GM12878 (cell line): ENCODE data around the gene FILIP1L. TPM values are rescaled to one million over a fixed set of nuclear protein-coding genes. Genes with fewer than 3 reads are reported as not detected.

Experiments used
- ATAC-seq: fragments of 200-7000 bp; cut with Tn5 transposase; 3 replicates; pipeline ENCODE4 v1.9.1; 2020; ENCODE audit warnings: mild to moderate bottlenecking, moderate library complexity
- BruUV-seq: library from RNA; stranded (reverse); fragments of 400-500 nt; replicated peaks from 2 replicates; lab custom pipeline; 2021; lab: Mats Ljungman, UMichigan
- CTCF ChIA-PET: fragments of 300-600 bp; sonication (Branson Sonifier 250); formaldehyde crosslinking; extraction: SDS; loops from one replicate; lab custom pipeline; 2021; ENCODE audit warnings: inconsistent platforms; lab: Yijun Ruan, JAX
- POLR2A ChIA-PET: fragments of 350-600 bp; formaldehyde crosslinking; extraction: SDS; loops from one replicate; lab custom pipeline; 2021; ENCODE audit warnings: inconsistent platforms; lab: Charles Lee
- RAD21 ChIA-PET: fragments of 300-600 bp; sonication (Branson Sonifier 250); formaldehyde crosslinking; loops from one replicate; lab custom pipeline; 2023; ENCODE audit warnings: antibody characterized with exemption; ENCODE audit not compliant: unreplicated experiment; lab: Charles Lee
- SMC1A ChIA-PET: fragments of 300-600 bp; sonication (Branson Sonifier 250); formaldehyde crosslinking; loops from one replicate; lab custom pipeline; 2023; ENCODE audit not compliant: unreplicated experiment, uncharacterized antibody; lab: Charles Lee
- DNase-seq: peaks from one replicate; pipeline ENCODE4 v3.0.0-alpha.2; 2011; ENCODE audit warnings: low read depth, low spot score
- FAIRE-seq: peaks from 3 replicates; lab custom pipeline; 2011; peaks lifted over from hg19 to GRCh38; lab: Jason Lieb, UNC
- H2AFZ ChIP-seq: 2 replicates; pipeline ENCODE4 v1.6.0; 2011; ENCODE audit warnings: low read depth, low read length, control low read depth; ENCODE audit not compliant: control insufficient read depth
- H3K27ac ChIP-seq: 2 replicates; pipeline ENCODE4 v1.5.1; 2011; ENCODE audit warnings: control low read depth; ENCODE audit not compliant: control insufficient read depth, insufficient read depth
- H3K27me3 ChIP-seq, 2 experiments: replicated peaks in 1 of 2; 2 replicates each; pipeline versions ENCODE4 v1.6.0 to v1.6.1; 2011; ENCODE audit warnings: low read length in 1 of 2; ENCODE audit not compliant: control insufficient read depth in 2 of 2, insufficient read depth in 2 of 2
- H3K36me3 ChIP-seq, 2 experiments: 2 replicates each; pipeline ENCODE4 v1.5.1; 2011; ENCODE audit warnings: low read length in 1 of 2; ENCODE audit not compliant: control insufficient read depth in 2 of 2, insufficient read depth in 2 of 2
- H3K4me1 ChIP-seq: 2 replicates; pipeline ENCODE4 v1.6.1; 2011; ENCODE audit warnings: mild to moderate bottlenecking, low read length, moderate library complexity, mixed read lengths; ENCODE audit not compliant: control insufficient read depth, insufficient read depth
- H3K4me2 ChIP-seq: 2 replicates; pipeline ENCODE4 v1.6.0; 2011; ENCODE audit warnings: control low read depth; ENCODE audit not compliant: control insufficient read depth, insufficient read depth
- H3K4me3 ChIP-seq: fragments of 200-600 bp; sonication (generic); 2 replicates; pipeline ENCODE4 v1.5.1; 2016
- H3K79me2 ChIP-seq: 2 replicates; pipeline ENCODE4 v1.6.0; 2011; ENCODE audit warnings: low read length; ENCODE audit not compliant: control insufficient read depth, insufficient read depth
- H3K9ac ChIP-seq: 2 replicates; pipeline ENCODE4 v1.8.0; 2011; ENCODE audit warnings: low read length, control low read depth, mixed read lengths; ENCODE audit not compliant: control insufficient read depth, insufficient read depth
- H3K9me3 ChIP-seq: replicated peaks from 3 replicates; pipeline ENCODE4 v1.5.1; 2011; ENCODE audit warnings: mild to moderate bottlenecking, low read length; ENCODE audit not compliant: control insufficient read depth, insufficient read depth
- H4K20me1 ChIP-seq: 2 replicates; pipeline ENCODE4 v1.6.0; 2011; ENCODE audit not compliant: control insufficient read depth, insufficient read depth
- ATF3 ChIP-seq: IDR thresholded peaks from 2 replicates; pipeline ENCODE4 v1.6.1; 2011; ENCODE audit warnings: low read depth, mild to moderate bottlenecking, low read length, moderate library complexity, borderline replicate concordance; ENCODE audit errors: extremely low read depth
- BACH1 ChIP-seq: fragments of 450-650 bp; IDR thresholded peaks from 2 replicates; pipeline ENCODE4 v1.6.1; 2017; ENCODE audit warnings: mild to moderate bottlenecking, borderline replicate concordance
- CBFB ChIP-seq: IDR thresholded peaks from 2 replicates; pipeline ENCODE4 v1.6.1; 2016; ENCODE audit warnings: antibody characterized with exemption, low read depth
- PAX8 ChIP-seq: fragments of 450-650 bp; IDR thresholded peaks from 2 replicates; pipeline ENCODE4 v1.6.1; 2017; ENCODE audit warnings: mild to moderate bottlenecking, moderate library complexity
- ZZZ3 ChIP-seq: IDR thresholded peaks from 2 replicates; pipeline ENCODE4 v1.6.1; 2011; ENCODE audit warnings: low read depth; ENCODE audit not compliant: control insufficient read depth, insufficient read length
- WGBS: methylation state at CpG from one replicate; pipeline ENCODE4 v1.1.6; 2016; ENCODE audit warnings: low lambda C conversion rate; ENCODE audit not compliant: insufficient replicate concordance, insufficient coverage; ENCODE audit errors: missing lambda C conversion rate; 5-methylcytosine and 5-hydroxymethylcytosine counted together
- in situ Hi-C: fragments of 300-500 bp; cut with MboI; formaldehyde crosslinking; loops from 9 replicates; pipeline ENCODE4 v1.14.3; 2018; ENCODE audit warnings: mixed read lengths
- intact Hi-C: fragments of 100-400 bp; cut with micrococcal nuclease; formaldehyde crosslinking; loops from one replicate; pipeline ENCODE4 v1.14.2; 2022; ENCODE audit not compliant: unreplicated experiment
- polyA plus RNA-seq, 11 experiments: library from polyadenylated mRNA; depleted of rRNA in 4 of 11; unstranded in 6 of 11; stranded (reverse) in 5 of 11; fragments of >200 nt; fragmentation: Nextera tagmentation in 4 of 11; fragmentation: Illumina TruSeq in 1 of 11; extraction: Ambion mirVana in 4 of 11; extraction: Trizol in 1 of 11; gene quantifications; 1 replicate in 1 of 11; 2 replicates in 10 of 11; pipeline versions ENCODE4 v1.2.1 to v1.2.3, GENCODE V29; 2011 to 2016; ENCODE audit warnings: inconsistent platforms in 2 of 11, missing spikeins in 2 of 11, low read depth in 1 of 11
- total RNA-seq, 4 experiments: library from RNA; depleted of rRNA in 3 of 4; stranded (reverse); fragments of >200 nt in 3 of 4; fragmentation: Illumina TruSeq in 1 of 4; extraction: Trizol in 1 of 4; gene quantifications; 2 replicates each; pipeline versions ENCODE4 v1.2.1 to v1.2.3, GENCODE V29; 2013 to 2021

The FILIP1L gene
- total and polyA plus RNA-seq, 10 of the 15 experiments (the other 5 are each of a cell fraction or from before 2014, with no cell fraction given) = 0.24 to 6.1 (median 3.5) TPM

DNA sequence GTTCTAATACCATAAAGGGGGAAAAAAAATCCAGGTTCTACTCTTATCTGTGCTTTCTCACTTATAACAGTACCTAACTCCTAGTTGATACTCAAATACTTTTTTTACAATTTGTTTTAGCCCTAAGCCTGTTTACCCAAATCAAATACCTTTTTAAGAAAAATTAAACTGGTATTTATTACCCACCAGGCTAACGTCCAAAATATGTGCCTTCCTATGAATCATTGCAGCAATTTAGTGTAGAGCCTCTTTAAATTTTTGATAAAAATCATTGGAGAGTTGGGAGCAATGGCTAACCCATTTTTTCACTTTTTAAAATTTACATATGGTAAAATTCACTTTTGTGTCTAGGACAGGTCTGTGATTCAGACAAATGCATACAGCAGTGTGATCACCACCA lies 27.9 kb downstream of the FILIP1L start:
- intact Hi-C loops = no loop called here
- BruUV-seq = no TSS peak
- POLR2A ChIA-PET = no interaction called here

GRCh38 chr3:100084100-100084806 lies 30.0 kb downstream of the FILIP1L start:
- Histone ChIP-seq H4K20me1 (no peaks in the 10 kb centered on the region), H3K27me3 (no peaks in the 10 kb centered on the region), H3K27ac (no peak overlapping the region), H3K4me3 (no peak overlapping the region), H3K4me1 (peaks cover 7% of the 10 kb centered on the region), H2AFZ (no peak overlapping the region), H3K36me3 (no peaks in the 10 kb centered on the region), H3K79me2 (no peaks in the 10 kb centered on the region), H3K9me3 (no peaks in the 10 kb centered on the region), H3K4me2 (no peak overlapping the region), H3K9ac (no peak overlapping the region)
- in situ Hi-C loops = no loop called here
- intact Hi-C loops = no loop called here
- no peak for ATAC-seq
- ChIA-PET CTCF (interaction anchor here (1.2 to 3.3 kb wide), 8 partner anchors 9 to 253 kb away, joined by 3 to 11 read pairs (median 6); no protein-coding TSS in a partner anchor), SMC1A (interaction anchor here (1.3 to 2.8 kb wide), 4 partner anchors 9 to 238 kb away, joined by 3 to 11 read pairs (median 5); no protein-coding TSS in a partner anchor), RAD21 (interaction anchor here (1.2 kb wide), 1 partner anchor 13 kb away, joined by 3 read pairs; no protein-coding TSS in a partner anchor), POLR2A (interaction anchor here (1.0 kb wide), 1 partner anchor 12 kb away, joined by 3 read pairs; no protein-coding TSS in a partner anchor)
- no peak for TF ChIP-seq CBFB
- TF ChIP-seq ZZZ3 = no peak
- FAIRE-seq = no peak
- 77% methylated on average over 7 of the region's 7 CpGs for WGBS
- no TSS peak for BruUV-seq
- no peak for DNase-seq

More for the DNA sequence above, 27.9 kb downstream of the FILIP1L start:
- CTCF ChIA-PET = interaction anchor here (0.6 to 3.3 kb wide), 5 partner anchors 18 to 255 kb away, joined by 3 to 11 read pairs (median 3); no protein-coding TSS in a partner anchor
- Histone ChIP-seq H3K4me1 (peaks cover 18% of the 10 kb centered on the region), H3K4me3 (no peak overlapping the region), H3K9ac (no peak overlapping the region), H4K20me1 (no peaks in the 10 kb centered on the region), H3K79me2 (no peaks in the 10 kb centered on the region), H3K27me3 (no peaks in the 10 kb centered on the region), H2AFZ (no peak overlapping the region), H3K4me2 (no peak overlapping the region), H3K9me3 (no peaks in the 10 kb centered on the region), H3K27ac (no peak overlapping the region), H3K36me3 (no peaks in the 10 kb centered on the region)
- no peak for FAIRE-seq
- RAD21 ChIA-PET = interaction anchor here (1.7 kb wide), 1 partner anchor 168 kb away, joined by 5 read pairs; no protein-coding TSS in a partner anchor
- DNase-seq = no peak
- 95% methylated on average over 1 of the region's 1 CpG for WGBS
- SMC1A ChIA-PET = interaction anchor here (0.7 to 2.8 kb wide), 4 partner anchors 9 to 44 kb away, joined by 3 to 11 read pairs (median 3); no protein-coding TSS in a partner anchor
- in situ Hi-C loops = no loop called here
- TF ChIP-seq PAX8 (no peak), BACH1 (no peak), ATF3 (no peak)
- ATAC-seq = no peak
